HG02938 (cell line): ENCODE results near the gene VIPR1.

Experiments
- ATAC-seq: cut with Tn5 transposase; IDR thresholded peaks from one replicate; pipeline ENCODE4 v1.9.1; 2021; ENCODE audit warnings: mild to moderate bottlenecking, moderate library complexity; ENCODE audit not compliant: unreplicated experiment

VIPR1 gene

GRCh38 chr3:42509111-42509510 is 6.7 kb downstream of the VIPR1 start:
- no peak for ATAC-seq

DNA sequence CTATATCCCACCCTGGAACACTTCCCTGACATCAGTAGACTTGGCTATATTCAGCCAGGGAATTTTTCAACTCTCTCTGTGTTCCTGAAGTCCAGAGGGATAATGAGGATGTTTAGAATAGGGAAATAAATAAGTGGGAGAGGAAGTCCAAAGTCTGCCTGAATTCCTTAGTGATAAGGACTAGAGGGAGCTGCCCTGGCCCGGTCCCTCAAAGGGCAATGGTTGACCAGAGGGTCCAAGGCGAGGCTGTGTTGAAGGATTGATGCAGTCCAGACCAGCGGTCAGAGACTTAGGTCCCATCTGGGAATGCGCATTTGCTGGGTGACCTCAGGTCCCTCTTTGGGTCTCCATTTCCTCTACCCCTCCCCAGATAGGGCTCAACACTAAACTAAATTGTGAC is 7.9 kb downstream of the VIPR1 start:
- no peak for ATAC-seq

GRCh38 chr3:42511201-42511600 is 8.8 kb downstream of the VIPR1 start:
- ATAC-seq, result no peak

GRCh38 chr3:42511736-42512135 is 9.3 kb downstream of the VIPR1 start:
- ATAC-seq, result no peak

DNA sequence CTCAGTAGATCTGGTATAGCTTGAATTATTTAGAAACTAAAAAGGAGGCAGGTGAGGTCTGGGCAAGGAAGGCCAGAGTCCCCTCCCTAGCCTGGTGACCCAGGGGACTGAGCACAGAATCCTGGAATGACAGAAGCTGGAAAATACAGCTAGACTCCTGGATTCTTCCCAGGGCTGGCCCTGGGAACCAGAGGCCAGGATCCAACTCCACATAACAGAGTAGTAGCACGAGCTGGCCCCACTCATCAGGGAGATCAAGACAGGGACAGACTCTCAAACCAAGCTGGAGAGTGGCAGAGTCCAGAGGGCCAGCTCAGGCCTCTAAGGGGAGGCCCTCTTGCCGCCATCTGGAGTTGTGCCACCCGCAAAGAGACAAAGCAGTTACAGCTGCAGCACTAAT is 10.7 kb downstream of the VIPR1 start:
- no peak for ATAC-seq

GRCh38 chr3:42513521-42513920 is 11.1 kb downstream of the VIPR1 start:
- no peak for ATAC-seq

DNA sequence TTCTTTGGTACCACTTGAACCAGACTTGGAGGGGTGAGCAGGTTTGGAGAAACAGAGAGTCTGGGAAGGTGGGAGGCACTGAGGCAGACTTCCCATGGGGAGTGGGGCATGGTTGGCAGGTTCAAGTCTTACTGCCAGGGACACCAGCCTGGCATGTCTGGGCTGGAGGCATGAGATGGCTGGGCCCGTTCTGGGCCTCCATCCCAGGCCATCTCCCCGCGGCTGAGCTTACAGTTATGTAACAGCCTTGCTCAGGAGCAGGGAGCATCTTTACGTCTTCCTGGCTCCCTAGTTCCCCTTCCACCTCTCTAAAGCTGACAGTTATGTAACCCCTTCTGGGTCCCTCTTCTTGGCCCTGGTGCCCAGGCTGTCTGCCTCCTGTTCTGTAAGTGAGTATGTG is 12.4 kb downstream of the VIPR1 start:
- no peak for ATAC-seq

DNA sequence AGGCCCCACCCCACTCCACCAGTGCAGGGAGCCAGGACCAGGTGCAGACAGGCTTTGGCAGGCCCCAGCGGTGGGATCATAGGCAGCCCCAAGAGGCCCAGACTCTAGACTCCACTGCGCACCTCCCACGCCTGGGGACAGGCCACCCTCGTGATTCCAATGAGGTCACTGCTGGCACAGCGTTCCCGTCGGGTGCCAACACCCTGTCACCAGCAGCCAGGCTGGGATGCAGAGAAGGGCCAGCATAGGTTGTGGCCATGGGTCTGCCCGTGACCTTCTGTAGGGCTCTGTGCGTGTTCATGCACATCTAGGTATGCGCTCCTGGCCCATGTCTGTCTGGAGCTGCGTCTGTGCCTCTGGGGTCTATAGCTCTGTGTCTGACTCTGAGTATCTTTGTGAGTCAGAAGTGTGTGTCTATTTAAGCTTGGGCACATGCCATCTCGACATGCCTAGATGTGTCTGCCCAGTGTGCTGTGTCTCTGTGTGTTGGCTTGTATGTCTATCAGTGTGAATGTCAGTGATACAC is 13.0 kb downstream of the VIPR1 start:
- no peak for ATAC-seq

DNA sequence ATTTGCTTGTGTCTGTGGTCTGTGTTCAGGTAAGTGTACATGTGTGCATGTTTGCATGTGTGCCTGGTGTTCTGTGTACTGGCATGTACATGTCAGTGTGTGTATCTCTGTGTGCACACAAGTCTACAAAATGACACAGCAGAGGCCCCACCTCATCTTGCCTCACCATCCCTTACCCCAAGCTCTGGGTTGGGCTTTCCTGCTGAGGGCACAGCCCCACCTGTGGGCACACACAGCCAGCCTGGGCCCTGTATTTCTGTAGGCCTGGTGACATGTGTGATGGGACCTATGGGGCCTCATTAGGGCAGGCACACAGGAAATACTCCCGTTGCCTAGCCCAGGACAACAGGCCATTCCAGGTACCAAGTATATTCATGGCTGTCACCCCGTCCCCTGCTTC is 13.5 kb downstream of the VIPR1 start:
- ATAC-seq, result no peak

DNA sequence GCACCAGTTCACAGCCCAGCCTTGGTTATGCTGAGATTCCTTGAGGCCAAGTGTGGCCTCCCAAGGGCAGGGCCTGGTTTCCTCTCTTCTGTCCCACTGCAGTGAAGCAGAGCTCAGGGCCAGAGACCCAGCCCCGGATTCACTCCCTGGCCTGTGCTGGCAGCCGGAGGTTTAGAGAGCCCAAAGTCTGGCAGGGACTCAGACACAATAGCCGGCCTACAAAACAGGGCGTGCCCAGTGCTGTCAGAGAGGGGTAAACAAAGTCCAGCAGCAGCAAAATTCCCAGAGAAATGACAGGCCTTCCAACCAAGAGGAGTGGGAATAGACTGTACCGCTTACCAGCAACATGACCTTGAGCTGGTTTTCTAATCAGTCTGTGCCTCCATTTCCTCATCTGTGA is 14.0 kb downstream of the VIPR1 start:
- no peak for ATAC-seq

- ATAC-seq, result no peak
These were observed 14.7 kb downstream of the VIPR1 start for GRCh38 chr3:42517117-42517516.

DNA sequence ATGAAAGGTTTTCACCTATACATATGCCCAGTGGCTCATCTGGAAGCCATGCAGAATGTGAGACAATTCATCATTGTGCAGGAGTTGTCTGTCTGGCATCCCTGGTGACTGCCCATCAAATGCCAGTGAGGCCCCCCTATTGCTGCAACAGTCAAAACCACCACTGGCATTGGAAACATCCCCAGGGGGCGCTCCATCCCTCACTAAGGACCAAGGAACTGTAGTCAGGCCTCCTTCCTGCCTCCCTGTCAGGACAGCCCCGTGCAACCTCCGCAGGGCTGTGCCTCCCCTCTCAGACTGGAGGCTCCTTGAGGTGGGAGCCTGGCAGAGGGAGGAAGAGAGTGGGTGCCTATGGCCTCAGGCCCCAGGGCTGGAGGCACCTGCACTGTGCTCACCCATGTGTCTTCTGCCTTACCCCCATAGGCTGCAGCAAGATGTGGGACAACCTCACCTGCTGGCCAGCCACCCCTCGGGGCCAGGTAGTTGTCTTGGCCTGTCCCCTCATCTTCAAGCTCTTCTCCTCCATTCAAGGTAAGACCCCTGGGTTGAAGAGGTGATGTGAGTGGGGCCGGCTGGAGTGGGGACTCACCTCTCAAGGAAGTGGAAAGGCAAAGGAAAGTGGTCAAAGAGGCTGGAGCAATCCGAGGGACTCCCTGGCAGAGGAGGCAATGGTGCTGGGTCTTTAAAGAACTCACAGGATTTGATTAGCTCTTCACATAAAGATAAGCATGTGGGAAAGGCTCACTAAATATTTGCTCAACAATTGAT is 16.5 kb downstream of the VIPR1 start:
- no peak for ATAC-seq

DNA sequence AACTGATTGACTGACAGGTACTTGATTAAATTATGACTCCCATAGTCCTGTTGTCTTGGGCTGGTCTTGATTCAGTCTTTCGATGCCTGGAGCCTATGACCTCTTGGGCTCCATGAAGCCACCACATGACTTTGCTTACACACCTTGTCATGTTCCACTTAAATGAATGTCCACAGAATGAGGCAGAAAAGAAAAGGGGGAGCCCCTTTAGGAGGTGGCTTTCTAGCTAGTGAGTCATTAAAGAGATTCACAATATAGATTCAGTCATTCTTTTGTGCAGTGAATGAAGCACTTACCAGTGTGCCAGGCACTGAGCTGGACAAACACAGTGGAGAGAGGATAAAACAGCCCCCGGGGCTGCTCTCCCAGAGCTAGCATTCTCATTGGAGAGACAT is 17.1 kb downstream of the VIPR1 start:
- no peak for ATAC-seq

DNA sequence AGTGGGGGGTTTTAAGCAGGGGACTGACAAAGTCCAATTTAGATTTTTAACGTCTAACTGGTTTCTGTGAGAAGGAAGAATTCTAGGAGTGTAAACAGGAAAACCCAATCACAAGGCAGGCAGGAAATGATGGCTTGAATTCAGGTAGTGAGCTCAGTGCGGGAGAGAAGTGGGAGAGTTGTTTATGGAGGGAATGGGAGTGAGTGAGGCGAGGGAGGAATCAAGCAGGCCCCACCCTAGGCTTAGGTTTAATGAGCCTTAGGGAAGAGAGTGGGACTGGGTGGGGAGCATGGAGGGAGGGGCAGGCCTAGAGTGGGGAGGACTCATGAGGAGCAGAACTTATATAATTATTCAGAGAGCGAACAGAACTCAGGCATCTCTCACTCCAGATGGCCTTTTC is 17.9 kb downstream of the VIPR1 start:
- no peak for ATAC-seq

- no peak for ATAC-seq
These were observed 18.5 kb downstream of the VIPR1 start for GRCh38 chr3:42520906-42521305.

- no peak for ATAC-seq
These were observed 22.3 kb downstream of the VIPR1 start for GRCh38 chr3:42524751-42525150.

DNA sequence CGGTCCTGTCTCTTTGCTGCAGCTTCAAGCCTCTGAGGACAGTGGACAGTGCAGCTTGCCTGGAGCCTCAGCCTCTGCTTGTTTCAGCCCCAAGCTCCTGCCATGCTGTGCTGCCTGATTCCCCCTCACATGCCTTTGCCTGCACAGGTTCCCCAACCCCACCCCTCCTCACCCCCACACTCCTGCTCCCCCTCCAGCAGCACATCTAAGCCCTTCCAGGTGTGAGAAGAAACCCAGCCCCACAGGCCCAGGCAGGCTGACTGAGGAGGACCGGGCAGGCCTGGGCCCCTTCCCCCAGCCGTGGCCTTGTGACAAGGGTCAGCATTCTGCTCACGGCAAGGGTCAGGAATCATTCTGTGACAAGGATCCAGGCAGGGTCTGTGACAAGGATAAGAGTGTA is 22.8 kb downstream of the VIPR1 start:
- no peak for ATAC-seq

DNA sequence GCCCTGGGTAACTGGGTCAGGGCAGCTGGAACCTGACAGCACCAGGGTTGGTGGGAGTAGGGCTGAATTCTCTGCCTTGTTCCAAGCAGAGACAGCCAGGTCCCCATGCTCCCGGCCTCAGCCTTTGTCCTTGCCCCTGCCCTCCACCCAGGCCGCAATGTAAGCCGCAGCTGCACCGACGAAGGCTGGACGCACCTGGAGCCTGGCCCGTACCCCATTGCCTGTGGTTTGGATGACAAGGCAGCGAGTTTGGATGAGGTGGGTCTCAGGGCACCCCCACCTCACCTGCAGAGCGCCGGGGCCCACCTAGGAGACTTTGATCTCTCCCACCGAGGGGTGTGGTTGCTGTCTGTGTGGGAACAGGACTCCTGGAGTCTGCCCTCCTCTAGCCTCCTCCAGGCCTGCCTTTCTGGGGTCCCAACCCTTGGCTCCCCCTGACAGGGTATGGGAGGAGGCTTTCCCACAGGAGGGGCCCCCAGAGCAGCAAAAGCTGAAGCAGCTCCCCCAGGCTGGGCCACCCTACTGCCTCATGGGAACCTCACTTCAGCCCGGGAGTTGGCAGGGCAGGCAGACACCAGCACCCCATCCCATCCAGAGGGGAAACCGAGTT is 23.4 kb downstream of the VIPR1 start:
- ATAC-seq, result no peak

DNA sequence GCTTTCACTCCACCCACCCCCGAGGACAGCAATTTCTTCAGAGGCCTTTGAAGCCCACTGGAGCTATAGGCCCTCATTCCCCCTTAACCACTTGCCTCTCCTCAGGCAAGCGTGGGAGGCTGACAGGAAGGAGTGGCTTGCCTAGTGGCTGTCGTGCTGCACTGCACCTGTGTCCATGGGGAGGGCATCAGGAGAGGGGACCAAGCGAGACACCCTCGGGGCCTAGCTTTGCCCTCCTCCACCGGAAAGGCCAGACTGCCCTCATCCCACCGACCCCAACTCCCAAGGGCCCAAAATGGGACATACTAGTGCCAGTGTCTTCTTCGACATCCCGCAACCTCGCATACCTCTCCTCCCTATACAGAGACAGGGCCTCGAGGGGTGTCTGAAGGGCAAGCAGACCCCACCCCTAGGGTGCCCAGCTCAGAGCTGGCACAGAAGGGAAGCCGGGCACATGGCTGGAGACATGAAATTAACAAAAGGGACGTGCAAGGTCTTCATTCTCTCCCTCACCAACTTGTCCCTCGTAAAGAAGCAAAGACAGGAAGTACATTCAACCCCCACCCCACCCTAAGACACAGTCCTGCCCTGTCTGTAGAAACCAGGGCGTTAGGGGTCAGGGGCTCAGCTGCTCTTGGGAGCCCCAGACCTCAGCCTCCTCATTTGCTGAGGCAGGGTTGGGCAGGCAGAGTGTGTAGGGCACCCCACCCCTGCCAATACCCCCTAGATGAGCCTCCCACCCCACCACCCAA is 24.3 kb downstream of the VIPR1 start:
- ATAC-seq, result no peak

DNA sequence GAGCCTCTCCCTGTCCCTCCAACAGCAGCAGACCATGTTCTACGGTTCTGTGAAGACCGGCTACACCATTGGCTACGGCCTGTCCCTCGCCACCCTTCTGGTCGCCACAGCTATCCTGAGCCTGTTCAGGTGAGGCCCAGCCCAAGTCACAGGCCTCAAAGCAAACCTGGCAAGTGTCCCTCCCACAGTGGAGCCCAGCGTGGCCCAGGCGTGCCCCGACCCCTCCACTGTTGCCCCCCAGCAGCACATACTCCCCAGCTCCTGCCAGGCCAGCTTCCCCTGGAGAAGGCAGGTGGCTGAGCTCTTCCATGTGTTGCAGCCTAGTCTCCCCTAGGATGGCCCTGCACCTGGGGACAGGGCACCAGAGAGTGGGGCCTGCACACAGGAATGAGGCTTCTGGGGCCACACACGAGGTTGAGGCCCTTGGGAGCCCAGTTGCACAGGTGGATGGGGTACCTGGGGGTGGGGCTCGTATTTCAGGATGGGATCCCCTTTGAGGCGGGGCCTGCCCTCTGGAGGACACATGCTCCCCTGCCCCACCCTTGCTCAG is 25.0 kb downstream of the VIPR1 start:
- ATAC-seq, result no peak

GRCh38 chr3:42529468-42529867 is 27.0 kb downstream of the VIPR1 start:
- ATAC-seq, result no peak

DNA sequence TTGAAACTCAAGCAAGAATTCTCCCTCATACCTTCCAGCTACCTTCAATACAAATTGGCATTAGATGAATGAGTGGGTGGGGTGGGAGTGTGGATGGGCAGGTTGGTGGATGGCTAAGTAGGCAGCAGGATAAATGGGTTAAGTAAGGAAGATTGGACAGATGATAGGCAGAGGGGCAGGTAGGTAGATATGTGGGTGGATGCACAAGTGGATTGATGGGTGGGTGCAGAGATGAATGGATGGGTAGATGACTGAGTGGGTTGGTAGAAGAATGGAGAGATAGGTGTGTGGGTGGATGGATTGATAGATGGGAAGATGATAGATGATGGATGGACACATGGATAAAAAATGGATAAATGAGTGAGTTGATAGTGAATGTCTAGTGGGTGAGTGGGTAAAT is 27.6 kb downstream of the VIPR1 start:
- ATAC-seq, result no peak
